H9 (cell line): ENCODE data around the gene CCNJL. TPM values are rescaled to one million over a fixed set of nuclear protein-coding genes. Genes with fewer than 3 reads are reported as not detected.

Experiments
- DNase-seq: peaks from one replicate; pipeline ENCODE4 v3.0.0-alpha.2; 2017
- H2AFZ ChIP-seq: one replicate; pipeline ENCODE4 v1.6.1; 2013; ENCODE audit warnings: mild to moderate bottlenecking, low read length, control low read depth, moderate library complexity
- H2AK5ac ChIP-seq: 2 replicates; pipeline ENCODE4 v1.6.1; 2013; ENCODE audit warnings: low read length, control low read depth, mixed read lengths; ENCODE audit not compliant: insufficient read length
- H2BK120ac ChIP-seq: one replicate; pipeline ENCODE4 v1.6.1; 2013; ENCODE audit warnings: low read depth, mild to moderate bottlenecking, low read length, control low read depth, inconsistent platforms; ENCODE audit not compliant: poor library complexity, severe bottlenecking
- H2BK12ac ChIP-seq: 2 replicates; pipeline ENCODE4 v1.6.1; 2013; ENCODE audit warnings: low read length, control low read depth, mixed read lengths, low read depth; ENCODE audit not compliant: insufficient read length
- H2BK15ac ChIP-seq: 2 replicates; pipeline ENCODE4 v1.6.1; 2013; ENCODE audit warnings: low read depth, low read length, control low read depth
- H2BK20ac ChIP-seq: one replicate; pipeline ENCODE4 v1.6.1; 2013; ENCODE audit warnings: low read depth, mild to moderate bottlenecking, low read length, control low read depth, inconsistent platforms; ENCODE audit not compliant: poor library complexity, severe bottlenecking
- H2BK5ac ChIP-seq: 2 replicates; pipeline ENCODE4 v1.6.1; 2013; ENCODE audit warnings: low read length, control low read depth, mixed read lengths; ENCODE audit not compliant: insufficient read length
- H3K14ac ChIP-seq: 2 replicates; pipeline ENCODE4 v1.6.1; 2013; ENCODE audit warnings: low read length, control low read depth; ENCODE audit not compliant: insufficient read depth
- H3K18ac ChIP-seq: 2 replicates; pipeline ENCODE4 v1.6.1; 2013; ENCODE audit warnings: low read depth, mild to moderate bottlenecking, mixed read lengths, low read length, control low read depth; ENCODE audit not compliant: insufficient read length
- H3K23ac ChIP-seq: 2 replicates; pipeline ENCODE4 v1.6.1; 2013; ENCODE audit warnings: low read length, control low read depth, mixed read lengths, low read depth; ENCODE audit not compliant: insufficient read length
- H3K23me2 ChIP-seq: 2 replicates; pipeline ENCODE4 v1.6.1; 2013; ENCODE audit warnings: low read depth, mild to moderate bottlenecking, mixed read lengths, low read length, control low read depth; ENCODE audit not compliant: insufficient read length, poor library complexity, severe bottlenecking
- H3K27ac ChIP-seq: 2 replicates; pipeline ENCODE4 v1.5.1; 2013; ENCODE audit warnings: low read length, control low read depth, mixed read lengths, low read depth; ENCODE audit not compliant: insufficient read length
- H3K27me3 ChIP-seq: 2 replicates; pipeline ENCODE4 v1.6.1; 2013; ENCODE audit warnings: low read length, control low read depth, inconsistent platforms; ENCODE audit not compliant: insufficient read depth
- H3K4ac ChIP-seq: 2 replicates; pipeline ENCODE4 v1.6.1; 2013; ENCODE audit warnings: low read depth, mild to moderate bottlenecking, control low read depth, inconsistent platforms, low read length, moderate library complexity
- H3K4me1 ChIP-seq: 2 replicates; pipeline ENCODE4 v1.6.1; 2013; ENCODE audit warnings: low read length, control low read depth, inconsistent platforms; ENCODE audit not compliant: insufficient read depth
- H3K4me2 ChIP-seq: 2 replicates; pipeline ENCODE4 v1.6.1; 2013; ENCODE audit warnings: low read length, control low read depth, mixed read lengths; ENCODE audit not compliant: insufficient read length, insufficient read depth
- H3K56ac ChIP-seq: 2 replicates; pipeline ENCODE4 v1.6.1; 2013; ENCODE audit warnings: low read depth, mild to moderate bottlenecking, mixed read lengths, low read length, control low read depth; ENCODE audit not compliant: insufficient read length
- H3K79me1 ChIP-seq: 2 replicates; pipeline ENCODE4 v1.6.1; 2013; ENCODE audit warnings: low read depth, mild to moderate bottlenecking, moderate library complexity, low read length, control low read depth, inconsistent platforms; ENCODE audit not compliant: insufficient read depth, poor library complexity, severe bottlenecking
- H3K79me2 ChIP-seq: 2 replicates; pipeline ENCODE4 v1.6.1; 2013; ENCODE audit warnings: low read length, control low read depth, inconsistent platforms; ENCODE audit not compliant: insufficient read depth
- H3K9ac ChIP-seq: 2 replicates; pipeline ENCODE4 v1.6.1; 2013; ENCODE audit warnings: low read length, control low read depth, mixed read lengths; ENCODE audit not compliant: insufficient read length; ENCODE audit errors: extremely low read depth
- H3K9me3 ChIP-seq: one replicate; pipeline ENCODE4 v1.6.1; 2013; ENCODE audit warnings: low read depth, low read length, inconsistent platforms; ENCODE audit not compliant: control insufficient read depth
- H3T11ph ChIP-seq: one replicate; pipeline ENCODE4 v1.6.1; 2013; ENCODE audit warnings: mild to moderate bottlenecking, low read length, control low read depth, inconsistent platforms
- H4K20me1 ChIP-seq: one replicate; pipeline ENCODE4 v1.6.1; 2013; ENCODE audit not compliant: control insufficient read depth, insufficient read length, insufficient read depth
- H4K5ac ChIP-seq: 2 replicates; pipeline ENCODE4 v1.6.1; 2013; ENCODE audit warnings: low read depth, mild to moderate bottlenecking, mixed read lengths, low read length, control low read depth; ENCODE audit not compliant: insufficient read length
- H4K8ac ChIP-seq: replicated peaks from 2 replicates; pipeline ENCODE4 v1.6.1; 2013; ENCODE audit warnings: low read length, control low read depth, mixed read lengths, low read depth; ENCODE audit not compliant: insufficient read length
- H4K91ac ChIP-seq: 2 replicates; pipeline ENCODE4 v1.6.1; 2013; ENCODE audit warnings: low read depth, mild to moderate bottlenecking, moderate library complexity, mixed read lengths, low read length, control low read depth; ENCODE audit not compliant: insufficient read length
- H3K27ac Mint-ChIP-seq, 3 experiments: 2 replicates in 2 of 3; 3 replicates in 1 of 3; pipeline ENCODE4 v1.8.0; 2020 to 2021; ENCODE audit warnings: mixed read lengths in 3 of 3, mild to moderate bottlenecking in 1 of 3, moderate library complexity in 1 of 3
- H3K27me3 Mint-ChIP-seq: 2 replicates; pipeline ENCODE4 v1.8.0; 2021; ENCODE audit warnings: low read depth, mild to moderate bottlenecking, moderate library complexity, mixed read lengths
- H3K36me3 Mint-ChIP-seq, 3 experiments: 2 replicates in 2 of 3; 3 replicates in 1 of 3; pipeline ENCODE4 v1.8.0; 2020 to 2021; ENCODE audit warnings: low read depth in 3 of 3, mixed read lengths in 3 of 3; ENCODE audit not compliant: insufficient read depth in 1 of 3
- H3K4me1 Mint-ChIP-seq, 2 experiments: 2 replicates each; pipeline ENCODE4 v1.8.0; 2020; ENCODE audit warnings: mixed read lengths in 2 of 2
- H3K4me3 Mint-ChIP-seq, 2 experiments: 2 replicates in 1 of 2; 3 replicates in 1 of 2; pipeline ENCODE4 v1.8.0; 2020 to 2021; ENCODE audit warnings: mild to moderate bottlenecking in 2 of 2, mixed read lengths in 2 of 2, moderate library complexity in 1 of 2
- H3K9me3 Mint-ChIP-seq, 2 experiments: 2 replicates in 1 of 2; 3 replicates in 1 of 2; pipeline ENCODE4 v1.8.0; 2020; ENCODE audit warnings: mild to moderate bottlenecking in 2 of 2, mixed read lengths in 2 of 2, moderate library complexity in 1 of 2
- CTCF ChIP-seq: fragments of 200-600 bp; sonication (generic); conservative IDR thresholded peaks from 3 replicates; pipeline ENCODE4 v1.8.0; 2021; ENCODE audit warnings: antibody characterized with exemption, mild to moderate bottlenecking
- WGBS: extraction: QIAGEN DNeasy Blood & Tissue Kit; methylation state at CpG from one replicate; pipeline ENCODE4 v1.1.7; 2013; ENCODE audit warnings: missing lambda C conversion rate, low lambda C conversion rate, mixed read lengths; ENCODE audit not compliant: insufficient read length; ENCODE audit errors: extremely low coverage; 5-methylcytosine and 5-hydroxymethylcytosine counted together
- total RNA-seq: library from RNA; stranded (reverse); gene quantifications from 2 replicates; pipeline ENCODE4 v1.2.1, GENCODE V29; 2021

The CCNJL gene
- total RNA-seq, 1 experiment from 2014 or later = 26.9 TPM

GRCh38 chr5:160272889-160273288, 39.5 kb downstream of the CCNJL start:
- H3K27ac Mint-ChIP-seq = no peak overlapping the region; a peak in 1 of 7 replicates
- H3K4me1 ChIP-seq = peaks cover 8% of the 10 kb centered on the region; the same call in 1 of the 2 replicates
- no peak overlapping the region for H3K4me2 ChIP-seq
- no peak overlapping the region for H4K91ac ChIP-seq
- H2BK12ac ChIP-seq = no peak overlapping the region
- no peak overlapping the region for H3K18ac ChIP-seq
- H3K9ac ChIP-seq = no peak overlapping the region
- H2AFZ ChIP-seq = no peak overlapping the region
- H3K27me3 Mint-ChIP-seq = no peaks in the 10 kb centered on the region; the same call in 1 of the 2 replicates
- no peak overlapping the region for H3K56ac ChIP-seq
- no peak overlapping the region for H4K5ac ChIP-seq
- no peak for DNase-seq
- no peak overlapping the region for H3K23ac ChIP-seq
- H3T11ph ChIP-seq = no peak overlapping the region
- H3K4me1 Mint-ChIP-seq = peaks cover 32% of the 10 kb centered on the region in 2 experiments
- no peak overlapping the region for H2BK15ac ChIP-seq
- no peak overlapping the region for H3K4ac ChIP-seq
- H3K14ac ChIP-seq = no peak overlapping the region
- WGBS = no CpG with 5 or more reads among the region's 2 CpGs
- H4K8ac ChIP-seq = no peak overlapping the region
- no peak for TF ChIP-seq CTCF
- no peak overlapping the region for H2BK20ac ChIP-seq
- peaks cover 9 to 57% (median 23%) of the 10 kb centered on the region in 3 experiments; a peak in 6 of 7 replicates for H3K36me3 Mint-ChIP-seq
- no peak overlapping the region for H3K27ac ChIP-seq
- H3K79me2 ChIP-seq = no peaks in the 10 kb centered on the region; the same call in 1 of the 2 replicates
- no peaks in the 10 kb centered on the region for H3K9me3 Mint-ChIP-seq
- no peaks in the 10 kb centered on the region for H3K9me3 ChIP-seq
- no peak overlapping the region for H3K4me3 Mint-ChIP-seq
- no peak overlapping the region for H2BK5ac ChIP-seq
- H3K27me3 ChIP-seq = no peaks in the 10 kb centered on the region
- no peaks in the 10 kb centered on the region for H3K79me1 ChIP-seq
- no peaks in the 10 kb centered on the region for H4K20me1 ChIP-seq
- H2BK120ac ChIP-seq = no peak overlapping the region
- H3K23me2 ChIP-seq = no peaks in the 10 kb centered on the region
- H2AK5ac ChIP-seq = no peak overlapping the region
